Left cardiac atrium (tissue), 4 donors: ENCODE measurements around the gene STEAP4. TPM values are rescaled to one million over a fixed set of nuclear protein-coding genes. Genes with fewer than 3 reads are reported as not detected.

Experiments used
- ATAC-seq, 2 donors: fragments of 200-7000 bp; cut with Tn5 transposase; one replicate each; pipeline ENCODE4 v1.9.1; 2020; ENCODE audit warnings: mild to moderate bottlenecking in 2 of 2, moderate library complexity in 2 of 2
- DNase-seq: peaks from one replicate; pipeline ENCODE4 v3.0.0-alpha.2; 2020
- intact Hi-C, 2 donors: fragments of 100-400 bp; cut with DNase I; formaldehyde crosslinking; loops; one replicate each; pipeline versions ENCODE4 v1.14.1 to v1.15.1; 2022 to 2023
- total RNA-seq, 2 donors: library from RNA; stranded (reverse); fragmentation: NEBNext Ultra II Directional; extraction: Animal tissue kit (Norgen Biotek cat#: 25700); gene quantifications; one replicate each; pipeline ENCODE4 v1.2.1, GENCODE V29; 2021
- donor health status: DM: no; HTN: yes; CAD: no.
- donor health status: DM: no; HTN: yes; CAD: no; lungs with severe emphysema.
- donor health status: DM: yes; HTN: yes; CAD: no.
- donor health status: Dilated cardiomyopathy.

The STEAP4 gene
- total RNA-seq, 2 donors from 2014 or later: 53.3 to 105 TPM

- intact Hi-C loops: no loop called here
- DNase-seq: no peak
- ATAC-seq: no peak
Observed at GRCh38 chr7:88230646-88231045, 76.0 kb downstream of the STEAP4 start.

- no peak for DNase-seq
- ATAC-seq: no peak
- intact Hi-C loops: no loop called here
Observed at GRCh38 chr7:88229302-88229995, 77.2 kb downstream of the STEAP4 start.

GRCh38 chr7:88226886-88227516 is 79.7 kb downstream of the STEAP4 start:
- DNase-seq: no peak
- ATAC-seq: peak in 1 of 2 donors; percentile 95
- intact Hi-C loops: no loop called here

- intact Hi-C loops: no loop called here
- ATAC-seq: no peak
- no peak for DNase-seq
Observed at GRCh38 chr7:88226201-88226600, 80.5 kb downstream of the STEAP4 start.

GRCh38 chr7:88224601-88225275 is 82.0 kb downstream of the STEAP4 start:
- intact Hi-C loops: no loop called here
- no peak for ATAC-seq
- DNase-seq: no peak

GRCh38 chr7:88223265-88223664 is 83.4 kb downstream of the STEAP4 start:
- intact Hi-C loops: no loop called here
- ATAC-seq (no peak), DNase-seq (no peak)

Other genes with a start within 250 kb of the STEAP4 start
- gene SRI, start 86.9 kb downstream of the STEAP4 start, total RNA-seq: 10 to 100 TPM; 81.7 to 83.9 TPM